KBM-7 (cell line): ENCODE data around the gene HS6ST1.

Experiments
- DNase-seq: peaks from one replicate; pipeline ENCODE4 v3.0.0-alpha.2; 2015
- in situ Hi-C: fragments of 300-500 bp; cut with MboI; formaldehyde crosslinking; loops from 2 replicates; pipeline ENCODE4 v1.14.3; 2020; ENCODE audit warnings: low sequenced_read_pairs, low pct_unique_long_range_greater_than_20kb, mixed read lengths

Gene HS6ST1

GRCh38 chr2:128302744-128303067, 16.0 kb downstream of the HS6ST1 start:
- no peak for DNase-seq
- in situ Hi-C loops, result no loop called here

- no peak for DNase-seq
- in situ Hi-C loops, result no loop called here
Observed at GRCh38 chr2:128302011-128302743, 16.5 kb downstream of the HS6ST1 start.

- in situ Hi-C loops, result no loop called here
- DNase-seq, result no peak
Observed at GRCh38 chr2:128301501-128301966, 17.1 kb downstream of the HS6ST1 start.

- no peak for DNase-seq
- in situ Hi-C loops, result no loop called here
Observed at GRCh38 chr2:128301021-128301420, 17.6 kb downstream of the HS6ST1 start.

- in situ Hi-C loops, result no loop called here
- DNase-seq, result no peak
Observed at GRCh38 chr2:128300151-128301020, 18.3 kb downstream of the HS6ST1 start.

GRCh38 chr2:128299628-128300027, 19.0 kb downstream of the HS6ST1 start:
- no peak for DNase-seq

GRCh38 chr2:128298846-128299507, 19.7 kb downstream of the HS6ST1 start:
- DNase-seq, result no peak
- in situ Hi-C loops, result no loop called here

More at GRCh38 chr2:128299628-128300027, 19.0 kb downstream of the HS6ST1 start:
- in situ Hi-C loops, result no loop called here

- DNase-seq, result no peak
- in situ Hi-C loops, result no loop called here
Observed at GRCh38 chr2:128298286-128298685, 20.4 kb downstream of the HS6ST1 start.

- DNase-seq, result no peak
- in situ Hi-C loops, result no loop called here
Observed at GRCh38 chr2:128293870-128294455, 24.7 kb downstream of the HS6ST1 start.

GRCh38 chr2:128293426-128293755, 25.3 kb downstream of the HS6ST1 start:
- DNase-seq, result no peak
- in situ Hi-C loops, result no loop called here

GRCh38 chr2:128292599-128293425, 25.9 kb downstream of the HS6ST1 start:
- in situ Hi-C loops, result no loop called here
- no peak for DNase-seq

- in situ Hi-C loops, result no loop called here
- no peak for DNase-seq
Observed at GRCh38 chr2:128291844-128292598, 26.6 kb downstream of the HS6ST1 start.

- DNase-seq, result no peak
- in situ Hi-C loops, result no loop called here
Observed at GRCh38 chr2:128291161-128291843, 27.4 kb downstream of the HS6ST1 start.

GRCh38 chr2:128290356-128290755, 28.3 kb downstream of the HS6ST1 start:
- DNase-seq, result no peak
- in situ Hi-C loops, result no loop called here

- in situ Hi-C loops, result no loop called here
- no peak for DNase-seq
Observed at GRCh38 chr2:128289439-128289838, 29.2 kb downstream of the HS6ST1 start.

GRCh38 chr2:128288781-128289180, 29.9 kb downstream of the HS6ST1 start:
- DNase-seq, result no peak
- in situ Hi-C loops, result no loop called here

- no peak for DNase-seq
- in situ Hi-C loops, result no loop called here
Observed at GRCh38 chr2:128287780-128288735, 30.6 kb downstream of the HS6ST1 start.
